GM12878 (cell line): Measurements from ENCODE around the gene FOXP3.

ENCODE experiments used
- BHLHE40 ChIP-seq, 2 experiments: fragments of 450-650 bp in 1 of 2; IDR thresholded peaks; 2 replicates each; pipeline ENCODE4 v1.6.1; 2011 to 2017; ENCODE audit warnings: low read depth in 2 of 2, borderline replicate concordance in 1 of 2, improper control_type of control experiment in 1 of 2, low read length in 1 of 2, mild to moderate bottlenecking in 1 of 2
- BRCA1 ChIP-seq: IDR thresholded peaks from 2 replicates; pipeline ENCODE4 v1.6.1; 2011; ENCODE audit warnings: low read depth, low read length, improper control_type of control experiment
- CREB1 ChIP-seq: IDR thresholded peaks from 2 replicates; pipeline ENCODE4 v1.6.1; 2012; ENCODE audit warnings: low read depth, mild to moderate bottlenecking, inconsistent platforms
- CTCF ChIP-seq, 3 experiments: IDR thresholded peaks in 2 of 3; conservative IDR thresholded peaks in 1 of 3; 2 replicates each; pipeline ENCODE4 v1.5.1; 2011; ENCODE audit warnings: low read depth in 3 of 3, low read length in 3 of 3, mild to moderate bottlenecking in 3 of 3, control low read depth in 2 of 3, moderate library complexity in 2 of 3, inconsistent platforms in 1 of 3, mixed read lengths in 1 of 3; ENCODE audit not compliant: control insufficient read depth in 2 of 3, insufficient read depth in 1 of 3; ENCODE audit errors: extremely low read depth in 1 of 3
- EZH2 ChIP-seq: IDR thresholded peaks from 2 replicates; pipeline ENCODE4 v1.6.1; 2012; ENCODE audit warnings: low read depth, mild to moderate bottlenecking, control low read depth, inconsistent platforms, low read length, borderline replicate concordance; ENCODE audit not compliant: control insufficient read depth
- GABPA ChIP-seq: IDR thresholded peaks from 2 replicates; pipeline ENCODE4 v1.6.1; 2014; ENCODE audit warnings: antibody characterized with exemption, low read depth, mild to moderate bottlenecking, inconsistent platforms
- KDM1A ChIP-seq: fragments of 200-600 bp; sonication (generic); IDR thresholded peaks from 2 replicates; pipeline ENCODE4 v1.6.1; 2016; ENCODE audit warnings: borderline replicate concordance
- POLR2A ChIP-seq: IDR thresholded peaks from 2 replicates; pipeline ENCODE4 v1.6.1; 2011; ENCODE audit warnings: low read depth, mild to moderate bottlenecking, low read length
- REST ChIP-seq: IDR thresholded peaks from 2 replicates; pipeline ENCODE4 v1.6.1; 2012; ENCODE audit warnings: mild to moderate bottlenecking, low read depth, low read length
- TAF1 ChIP-seq: IDR thresholded peaks from 2 replicates; pipeline ENCODE4 v1.6.1; 2011; ENCODE audit warnings: mild to moderate bottlenecking, low read depth, low read length, borderline replicate concordance
- YBX1 ChIP-seq: fragments of 450-650 bp; IDR thresholded peaks from 2 replicates; pipeline ENCODE4 v1.6.1; 2016; ENCODE audit warnings: antibody characterized with exemption
- YY1 ChIP-seq: IDR thresholded peaks from 2 replicates; pipeline ENCODE4 v1.6.1; 2011; ENCODE audit warnings: low read depth, mild to moderate bottlenecking, low read length
- ZNF24 ChIP-seq: fragments of 450-650 bp; IDR thresholded peaks from 2 replicates; pipeline ENCODE4 v1.6.1; 2017; ENCODE audit warnings: antibody characterized with exemption, mild to moderate bottlenecking

GRCh38 chrX:49233176-49233575, 31.3 kb downstream of the FOXP3 start, which contains the start of gene CACNA1F:
- TF ChIP-seq CTCF (IDR thresholded peaks at IDR 0.05 in 2 of 3, conservative IDR thresholded peaks at IDR 0.05 in 1 of 3; ENCODE audit: control insufficient read depth in 2 of 3, extremely low read depth in 1 of 3, insufficient read depth in 1 of 3, low read depth in 3 of 3, low read length in 3 of 3) (no peak), EZH2 (no peak), REST (no peak), ZNF24 (no peak), POLR2A (no peak), BHLHE40 (IDR thresholded peaks at IDR 0.05; ENCODE audit: borderline replicate concordance in 1 of 2, low read depth in 2 of 2, low read length in 1 of 2) (no peak), GABPA (no peak), YY1 (no peak), BRCA1 (no peak), YBX1 (no peak), CREB1 (no peak), TAF1 (no peak), KDM1A (no peak)
